ENCODE data around the gene WDR1. TPM values are rescaled to one million over a fixed set of nuclear protein-coding genes. Genes with fewer than 3 reads are reported as not detected.
A peak's percentile ranks its signal among the peaks of the same experiment; 100 is the strongest.

Gene WDR1
- total and polyA plus RNA-seq, 2 donors (not counting 1 experiment from before 2014, with no cell fraction given) = 331 to 751 TPM

- H3K4me1 ChIP-seq (ENCODE audit: control insufficient read depth, extremely low read depth, insufficient read depth, low read length) = peaks cover 13% of the 10 kb centered on the region
- H3K36me3 ChIP-seq (ENCODE audit: control insufficient read depth, insufficient read depth, low read length) = no peaks in the 10 kb centered on the region
- no peak overlapping the region for H3K27ac ChIP-seq (ENCODE audit: insufficient read depth, low read length)
- no peaks in the 10 kb centered on the region for H4K20me1 ChIP-seq (ENCODE audit: control insufficient read depth, extremely low read depth, insufficient read depth, low read length)
- no peak overlapping the region for H3K9ac ChIP-seq (ENCODE audit: insufficient read depth, low read length)
- H3K27me3 ChIP-seq (ENCODE audit: control insufficient read depth, insufficient read depth, low read length) = peaks cover 2% of the 10 kb centered on the region
- no peak overlapping the region for H3K4me2 ChIP-seq (ENCODE audit: extremely low read depth, insufficient read depth, low read length)
- no peak overlapping the region for H2AFZ ChIP-seq (ENCODE audit: low read length)
- H3K79me2 ChIP-seq (ENCODE audit: control insufficient read depth, insufficient read depth, low read length) = no peaks in the 10 kb centered on the region
- no peak for TF ChIP-seq CTCF (conservative IDR thresholded peaks at IDR 0.05 in 1 of 2, IDR thresholded peaks at IDR 0.05 in 1 of 2; ENCODE audit: low read depth in 1 of 2, low read length in 2 of 2)
- H3K9me3 ChIP-seq (ENCODE audit: control insufficient read depth, insufficient read depth, low read depth, low read length) = no peaks in the 10 kb centered on the region
- no peak for DNase-seq (ENCODE audit: low read depth in 2 of 2)
- H3K4me3 ChIP-seq (replicated peaks in 1 of 4; ENCODE audit: control extremely low read depth in 1 of 4, insufficient read depth in 1 of 4, low read depth in 3 of 4, low read length in 4 of 4) = no peak overlapping the region
These were observed 81.9 kb downstream of the WDR1 start for GRCh38 chr4:10034612-10035104.

- H3K9me3 ChIP-seq (ENCODE audit: control insufficient read depth, insufficient read depth, low read depth, low read length) = no peaks in the 10 kb centered on the region
- no peak overlapping the region for H3K9ac ChIP-seq (ENCODE audit: insufficient read depth, low read length)
- H3K27ac ChIP-seq (ENCODE audit: insufficient read depth, low read length) = peak overlapping the region; percentile 63
- TF ChIP-seq EZH2 (IDR thresholded peaks at IDR 0.05; ENCODE audit: low read length, missing control alignments) (no peak), CTCF (conservative IDR thresholded peaks at IDR 0.05 in 1 of 2, IDR thresholded peaks at IDR 0.05 in 1 of 2; ENCODE audit: low read depth in 1 of 2, low read length in 2 of 2) (no peak)
- no peaks in the 10 kb centered on the region for H3K79me2 ChIP-seq (ENCODE audit: control insufficient read depth, insufficient read depth, low read length)
- no peaks in the 10 kb centered on the region for H4K20me1 ChIP-seq (ENCODE audit: control insufficient read depth, extremely low read depth, insufficient read depth, low read length)
- H2AFZ ChIP-seq (ENCODE audit: low read length) = no peak overlapping the region
- H3K36me3 ChIP-seq (ENCODE audit: control insufficient read depth, insufficient read depth, low read length) = no peaks in the 10 kb centered on the region
- H3K4me3 ChIP-seq (replicated peaks in 1 of 4; ENCODE audit: control extremely low read depth in 1 of 4, insufficient read depth in 1 of 4, low read depth in 3 of 4, low read length in 4 of 4) = no peak overlapping the region
- no peak overlapping the region for H3K4me2 ChIP-seq (ENCODE audit: extremely low read depth, insufficient read depth, low read length)
- peak in 1 of 2 donors; percentile 16 for DNase-seq (ENCODE audit: low read depth in 2 of 2)
- no peaks in the 10 kb centered on the region for H3K27me3 ChIP-seq (ENCODE audit: control insufficient read depth, insufficient read depth, low read length)
- H3K4me1 ChIP-seq (ENCODE audit: control insufficient read depth, extremely low read depth, insufficient read depth, low read length) = peaks cover 13% of the 10 kb centered on the region
These were observed 82.5 kb downstream of the WDR1 start for GRCh38 chr4:10034136-10034535.

- Histone ChIP-seq H3K4me2 (ENCODE audit: extremely low read depth, insufficient read depth, low read length) (peak overlapping the region; percentile 20), H3K4me1 (ENCODE audit: control insufficient read depth, extremely low read depth, insufficient read depth, low read length) (peaks cover 18% of the 10 kb centered on the region), H3K27ac (ENCODE audit: insufficient read depth, low read length) (peak overlapping the region; percentile 63), H3K79me2 (ENCODE audit: control insufficient read depth, insufficient read depth, low read length) (no peaks in the 10 kb centered on the region), H3K27me3 (ENCODE audit: control insufficient read depth, insufficient read depth, low read length) (no peaks in the 10 kb centered on the region), H3K36me3 (ENCODE audit: control insufficient read depth, insufficient read depth, low read length) (no peaks in the 10 kb centered on the region), H3K9me3 (ENCODE audit: control insufficient read depth, insufficient read depth, low read depth, low read length) (no peaks in the 10 kb centered on the region), H2AFZ (ENCODE audit: low read length) (peak overlapping the region; percentile 64), H3K4me3 (replicated peaks in 1 of 4; ENCODE audit: control extremely low read depth in 1 of 4, insufficient read depth in 1 of 4, low read depth in 3 of 4, low read length in 4 of 4) (no peak overlapping the region), H4K20me1 (ENCODE audit: control insufficient read depth, extremely low read depth, insufficient read depth, low read length) (no peaks in the 10 kb centered on the region), H3K9ac (ENCODE audit: insufficient read depth, low read length) (no peak overlapping the region)
- TF ChIP-seq EZH2 (IDR thresholded peaks at IDR 0.05; ENCODE audit: low read length, missing control alignments) = no peak
- no peak for TF ChIP-seq CTCF (conservative IDR thresholded peaks at IDR 0.05 in 1 of 2, IDR thresholded peaks at IDR 0.05 in 1 of 2; ENCODE audit: low read depth in 1 of 2, low read length in 2 of 2)
- peak; percentile 23 to 85 for DNase-seq (ENCODE audit: low read depth in 2 of 2)
These were observed 83.3 kb downstream of the WDR1 start for GRCh38 chr4:10033191-10033881.
